NCI-H2196 (cell line): ENCODE results near the gene PRR29.
A peak's percentile ranks its signal among the peaks of the same experiment; 100 is the strongest.
"Not testable (repeated sequence)": the region's sequence is repeated elsewhere in the genome, so short reads cannot be mapped to it uniquely, and the experiment has no call there.

ENCODE experiments used
- DNase-seq: peaks from one replicate; lab custom pipeline; 2025; ENCODE audit not compliant: unreplicated experiment; lab: John Stamatoyannopoulos, UW

PRR29 gene

DNA sequence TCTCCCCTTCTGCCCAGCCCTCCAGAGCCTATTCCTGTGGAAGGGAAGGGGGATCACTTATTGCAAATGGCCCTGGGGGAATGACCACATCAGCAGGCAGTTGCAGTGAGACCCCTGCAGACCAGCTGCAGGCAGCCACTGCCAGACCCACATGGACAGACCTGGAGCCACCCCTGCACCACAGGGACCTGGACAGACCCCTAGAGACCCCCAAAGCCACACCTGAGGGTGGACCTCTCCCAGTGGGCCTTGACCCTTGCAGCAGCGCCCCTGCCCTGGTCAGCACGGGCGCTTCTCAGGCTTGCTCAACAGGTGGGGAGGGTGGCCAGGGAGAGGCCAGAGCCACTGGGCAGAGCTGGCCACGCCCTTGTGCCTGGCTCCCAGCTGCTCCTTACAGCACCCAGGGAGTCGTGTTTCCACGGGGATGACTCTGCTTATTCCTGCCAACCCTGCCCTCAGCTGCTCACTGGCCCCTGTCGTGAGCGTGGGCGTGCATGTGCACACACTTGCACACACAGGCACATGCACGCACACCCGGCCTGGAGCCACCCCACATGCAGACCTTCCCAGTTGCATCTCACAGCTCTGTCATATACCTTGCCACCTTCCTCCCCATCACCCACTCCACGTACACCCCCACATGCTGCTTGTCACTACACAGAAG lies 24.1 kb upstream of the PRR29 start:
- peak; percentile 65 for DNase-seq

DNA sequence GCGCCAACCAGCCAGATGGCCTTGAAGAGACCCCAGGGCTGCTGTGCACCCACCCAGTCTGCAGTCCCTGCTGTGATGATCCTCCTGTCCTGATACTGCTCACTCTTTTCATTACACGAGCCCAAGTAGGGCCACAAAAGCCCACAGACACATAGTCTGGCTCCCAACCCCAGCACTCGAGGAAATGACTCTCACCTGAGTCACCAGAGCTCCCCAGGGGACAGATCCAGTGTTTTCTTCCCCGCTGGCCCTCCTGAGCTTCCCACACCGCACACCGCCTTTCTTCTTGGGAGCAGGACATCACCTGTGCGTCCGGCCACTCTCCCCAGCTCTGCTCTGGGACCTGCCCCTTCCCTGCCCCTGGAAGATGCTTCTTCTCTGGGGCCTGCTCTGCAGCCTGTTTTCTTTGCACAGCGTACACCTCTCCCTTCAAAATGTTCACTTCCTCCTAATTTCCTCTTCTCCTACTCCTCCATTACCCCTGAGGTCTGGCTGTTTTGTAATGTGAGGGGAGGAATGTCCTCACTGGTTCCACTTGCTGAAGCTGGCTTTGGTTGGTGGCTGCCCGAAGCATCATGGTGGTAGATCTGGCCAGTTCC lies 23.5 kb upstream of the PRR29 start:
- DNase-seq, result no peak

DNA sequence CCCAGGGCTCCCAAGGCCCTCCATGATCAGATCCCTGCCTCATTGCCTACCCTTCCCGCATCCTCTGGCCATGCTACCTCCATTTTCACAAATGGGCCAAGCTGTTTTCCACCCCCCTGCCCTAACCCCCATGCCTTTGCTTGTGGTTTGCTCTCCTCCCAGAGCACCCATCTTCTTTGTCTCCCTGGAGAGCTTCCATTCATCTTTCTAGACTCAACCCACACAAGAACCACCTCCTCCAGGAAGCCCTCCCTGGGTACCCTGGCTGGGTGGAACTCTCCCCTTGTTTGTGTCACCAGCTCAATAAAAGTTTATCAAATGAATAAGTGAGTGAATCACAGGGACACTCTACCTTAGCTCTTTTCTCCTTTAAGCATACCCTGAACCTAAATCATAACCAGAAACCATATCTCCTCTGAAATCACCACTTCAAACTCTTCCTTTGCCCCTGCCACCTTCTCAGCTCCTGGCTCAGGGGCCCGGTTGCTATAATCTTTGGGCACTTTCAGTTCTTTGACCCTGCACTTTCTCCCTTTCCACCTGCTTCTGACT lies 22.5 kb upstream of the PRR29 start:
- no peak for DNase-seq

DNA sequence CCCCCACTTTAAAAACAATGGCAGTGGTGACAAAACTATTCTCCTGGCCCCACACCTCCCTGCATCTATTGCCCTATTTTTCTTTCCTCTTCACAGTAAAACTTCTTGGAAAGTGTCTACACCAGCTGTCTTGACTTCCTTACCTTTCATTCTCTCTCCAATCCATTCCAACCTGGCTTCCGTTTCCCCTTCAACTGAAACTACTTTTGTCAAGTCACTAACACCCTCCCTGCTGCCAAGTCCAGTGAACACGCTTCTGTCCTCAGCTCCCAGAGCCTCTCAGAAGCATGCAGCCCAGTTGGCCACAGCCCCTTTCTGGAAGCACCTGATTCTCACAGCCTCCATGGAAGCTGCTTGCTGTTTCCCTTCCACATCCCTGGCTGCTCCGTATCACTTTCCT lies 21.4 kb upstream of the PRR29 start:
- no peak for DNase-seq

DNA sequence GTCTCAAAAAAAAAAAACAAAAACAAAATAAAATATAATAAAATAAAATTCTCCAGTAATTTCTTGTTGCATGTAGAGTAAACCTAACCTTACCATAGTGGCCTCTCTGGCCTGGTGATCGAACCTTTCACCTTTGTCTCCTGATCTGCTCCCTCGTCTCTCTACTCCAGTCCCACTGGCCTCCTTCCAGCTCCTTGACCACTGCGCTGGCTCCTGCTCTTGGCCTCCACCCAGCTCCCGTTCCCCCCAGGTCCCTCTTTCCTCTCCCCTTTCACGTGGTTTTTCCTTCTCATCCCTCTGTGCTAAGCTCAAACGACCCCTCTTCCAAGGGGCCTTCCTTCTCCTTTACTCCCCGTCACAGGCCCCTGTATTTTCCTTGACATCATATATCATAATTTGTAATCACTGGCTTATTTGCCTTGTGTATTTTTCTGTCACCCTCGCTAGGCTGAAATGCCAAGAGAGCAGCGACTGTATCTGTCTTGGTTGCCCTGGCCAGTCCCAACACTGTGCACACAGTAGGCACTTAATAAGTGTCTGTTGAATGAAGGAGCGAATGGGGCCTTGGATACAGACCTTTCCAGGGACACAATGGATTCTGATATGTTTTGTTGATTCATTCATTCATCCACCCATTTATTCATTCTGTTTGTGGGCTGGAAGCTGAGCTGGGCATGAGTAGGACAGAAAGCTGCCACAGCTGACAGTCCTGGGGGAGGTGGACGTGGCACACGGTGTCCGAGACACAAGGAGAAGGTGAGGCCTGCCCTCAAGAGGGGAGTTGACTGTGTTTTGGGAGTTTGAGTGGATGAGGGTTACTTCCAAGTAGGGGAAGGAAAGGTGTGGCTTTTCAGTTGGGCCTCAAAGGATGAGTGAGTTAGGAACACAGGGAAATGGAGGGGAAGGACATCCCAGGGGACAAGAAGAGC lies 19.6 kb upstream of the PRR29 start:
- no peak for DNase-seq

DNA sequence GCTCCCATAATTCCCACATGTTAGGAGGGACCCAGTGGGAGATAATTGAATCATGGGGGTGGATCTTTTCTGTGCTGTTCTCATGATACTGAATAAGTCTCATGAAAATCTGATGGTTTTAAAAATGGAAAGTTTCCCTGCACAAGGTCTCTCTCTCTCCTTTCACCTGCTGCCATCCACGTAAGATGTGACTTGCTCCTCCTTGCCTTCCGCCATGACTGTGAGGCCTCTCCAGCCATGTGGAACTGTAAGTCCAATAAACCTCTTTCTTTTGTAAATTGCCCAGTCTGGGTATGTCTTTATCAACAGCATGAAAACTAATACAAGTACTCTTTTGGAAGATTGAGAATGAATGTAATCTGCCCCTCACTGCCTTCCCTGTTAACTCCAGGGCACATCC lies 15.5 kb upstream of the PRR29 start:
- not testable (repeated sequence) for DNase-seq

DNA sequence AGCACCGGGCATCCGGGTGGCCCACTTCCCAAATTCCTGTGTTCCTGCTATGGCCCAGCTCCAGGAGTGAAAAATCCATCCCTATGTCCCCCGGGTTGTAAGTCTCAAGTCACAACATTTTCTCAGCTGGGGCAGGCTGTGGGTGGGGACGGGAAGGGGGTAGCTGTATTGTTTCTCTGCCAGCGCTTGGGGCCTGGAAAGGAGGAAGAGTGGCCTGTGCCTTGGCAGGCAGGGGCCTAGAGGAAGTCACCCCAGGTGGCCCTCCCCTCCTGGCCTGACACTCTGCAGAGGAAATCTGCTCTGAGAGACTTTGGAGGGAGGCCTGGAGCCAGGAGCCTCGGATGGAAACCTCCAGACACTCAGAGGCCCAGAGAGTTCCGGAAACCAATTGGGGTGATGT lies 14.8 kb upstream of the PRR29 start:
- DNase-seq, result no peak

DNA sequence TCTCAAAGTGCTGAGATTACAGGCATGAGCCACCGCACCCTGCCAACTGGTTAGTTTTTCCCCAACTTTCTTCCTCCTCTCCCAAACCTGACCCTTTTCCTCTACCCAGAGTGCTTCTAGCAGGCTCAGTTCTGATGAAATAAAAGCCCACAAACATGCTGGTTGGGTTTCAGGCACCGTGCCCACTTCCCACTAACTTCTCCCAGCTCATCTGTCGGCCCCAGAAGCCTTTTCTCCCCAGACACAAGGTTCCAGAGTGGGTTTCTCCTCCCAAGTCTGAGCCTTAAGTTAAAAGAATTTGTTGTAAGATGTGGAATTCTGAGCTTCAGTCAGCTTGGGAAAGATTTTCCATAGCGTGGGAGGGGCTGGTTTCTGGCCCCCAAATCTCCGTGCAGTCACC lies 13.9 kb upstream of the PRR29 start:
- no peak for DNase-seq

DNA sequence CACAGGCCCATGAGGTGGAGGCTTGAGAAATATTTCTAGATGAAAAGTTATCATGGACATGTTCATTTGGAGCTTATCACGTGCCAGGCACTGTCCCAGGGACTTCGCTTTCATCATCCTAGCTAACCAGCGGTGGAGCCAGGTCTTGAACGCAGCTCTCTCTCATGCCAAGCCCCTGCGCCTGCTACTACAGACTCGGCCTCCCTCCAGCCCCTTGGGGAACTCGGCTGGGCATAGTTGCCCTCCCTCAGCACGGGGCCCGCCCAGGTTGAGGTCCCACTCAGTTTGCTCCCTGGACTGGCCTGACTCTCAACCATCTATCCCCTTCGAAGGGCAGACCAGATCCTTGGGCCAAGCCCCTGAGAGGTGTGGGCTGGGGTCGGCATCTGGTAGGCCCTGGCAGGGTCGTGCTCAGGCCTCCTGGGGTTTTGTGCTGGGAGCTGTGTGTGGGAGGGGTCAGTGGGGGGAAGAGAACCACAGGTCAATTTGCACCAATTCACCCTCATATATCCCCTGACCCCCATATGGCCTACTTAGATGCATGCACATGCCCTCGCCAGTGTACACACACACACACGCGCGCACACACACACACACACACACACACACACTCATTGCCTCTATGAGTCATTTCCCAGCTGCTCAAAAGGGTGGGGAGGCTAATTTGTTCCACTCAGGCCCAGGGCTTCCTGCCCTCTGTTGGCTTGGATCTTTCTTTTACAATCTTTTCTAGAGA lies 13.3 kb upstream of the PRR29 start:
- peak; percentile 30 for DNase-seq

DNA sequence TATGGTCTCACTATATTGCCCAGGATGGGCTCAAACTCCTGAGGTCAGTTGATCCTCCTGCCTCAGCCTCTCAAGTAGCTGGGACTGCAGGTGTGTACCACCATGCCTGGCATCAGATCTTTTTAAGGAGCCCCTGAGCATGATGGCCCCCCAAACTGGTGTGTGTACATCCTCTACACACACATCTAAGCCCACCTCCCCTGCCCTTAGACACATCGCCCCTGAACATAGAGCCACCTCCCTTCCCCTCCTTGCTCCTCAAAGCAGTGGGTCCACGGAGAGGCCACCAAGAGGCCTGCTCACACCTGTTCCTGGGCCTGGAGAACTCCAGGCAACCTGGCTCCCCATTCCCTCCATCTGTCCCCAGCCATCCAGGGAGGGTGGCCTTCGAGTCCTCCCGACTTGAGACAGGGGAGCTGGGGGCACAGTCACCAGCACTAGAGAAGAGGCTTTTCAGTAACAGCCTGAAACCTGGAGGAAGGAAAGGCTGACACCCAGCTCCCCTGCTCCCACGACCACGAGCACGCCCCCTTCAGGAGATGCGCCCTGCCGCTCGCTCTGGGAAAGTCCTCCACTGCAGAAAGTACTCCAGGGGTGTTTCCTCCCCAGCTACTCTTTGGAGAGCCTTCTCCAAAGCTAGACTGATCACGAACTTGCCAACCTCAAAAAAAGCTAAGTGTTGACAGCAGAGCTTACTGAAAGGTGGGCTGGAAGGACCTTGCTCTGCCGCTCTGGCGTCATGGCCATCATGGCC lies 12.6 kb upstream of the PRR29 start:
- no peak for DNase-seq

DNA sequence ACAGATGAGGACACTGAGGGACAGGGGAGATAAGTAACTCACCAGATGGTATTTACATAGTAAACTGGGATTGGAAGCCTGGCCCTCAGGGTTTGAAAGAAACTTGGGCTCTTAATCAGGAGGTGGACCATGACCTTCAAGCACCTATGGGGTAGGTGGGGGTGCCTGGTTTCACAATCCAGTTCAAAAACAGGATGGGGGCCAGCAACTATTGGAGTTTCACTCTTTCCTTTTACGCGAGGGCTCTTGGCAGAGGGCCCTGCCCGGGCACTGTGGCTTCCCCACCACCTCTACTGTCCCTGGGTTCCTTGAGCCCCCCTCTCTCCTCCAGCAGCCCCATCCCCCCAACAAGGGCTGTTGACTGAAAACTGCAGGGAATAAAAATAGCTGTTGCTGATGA lies 11.3 kb upstream of the PRR29 start:
- DNase-seq, result no peak

DNA sequence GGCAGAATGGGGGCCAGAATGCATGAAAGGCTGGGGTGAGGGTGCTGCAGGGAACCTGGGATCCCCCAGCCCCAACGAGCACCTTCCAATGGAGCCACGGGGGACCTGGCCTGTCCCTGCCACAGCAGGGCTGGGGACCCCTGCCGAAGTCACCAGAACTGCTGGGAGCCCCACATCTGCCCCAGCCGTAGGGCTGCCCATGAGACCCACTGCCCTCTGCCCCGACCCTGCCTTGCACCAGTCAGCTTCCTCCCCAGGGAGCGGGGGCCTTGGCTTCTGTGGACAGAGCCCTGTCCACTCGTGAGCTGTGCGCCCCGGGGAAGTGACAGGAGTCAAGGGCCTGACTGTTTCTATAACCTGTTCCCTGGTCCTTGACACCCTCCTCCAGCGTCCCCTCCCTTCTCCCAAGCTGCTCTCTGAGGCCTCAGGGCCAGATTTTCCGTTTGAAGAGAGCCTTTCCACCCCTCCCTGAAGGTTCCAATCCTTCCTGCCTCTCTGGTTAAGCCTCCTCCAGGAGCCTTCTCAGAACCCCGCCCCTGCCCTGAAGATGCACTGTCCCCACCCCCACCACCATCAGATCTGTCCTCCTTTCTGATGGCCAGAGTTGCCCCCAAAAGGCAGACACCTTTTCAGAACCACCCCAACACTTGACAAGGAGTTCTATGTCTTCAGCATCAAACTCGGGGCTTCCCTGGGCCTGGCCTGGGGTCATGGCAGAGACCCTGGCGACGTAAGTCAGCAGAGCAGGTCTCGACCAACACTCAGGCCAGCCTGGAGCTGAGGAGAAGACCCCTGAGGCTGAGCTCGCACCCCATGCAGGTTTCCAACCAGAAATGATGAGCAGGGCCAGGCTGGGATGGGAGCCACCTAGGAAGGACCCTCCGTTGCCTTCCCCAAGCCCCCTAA lies 10.7 kb upstream of the PRR29 start:
- no peak for DNase-seq

DNA sequence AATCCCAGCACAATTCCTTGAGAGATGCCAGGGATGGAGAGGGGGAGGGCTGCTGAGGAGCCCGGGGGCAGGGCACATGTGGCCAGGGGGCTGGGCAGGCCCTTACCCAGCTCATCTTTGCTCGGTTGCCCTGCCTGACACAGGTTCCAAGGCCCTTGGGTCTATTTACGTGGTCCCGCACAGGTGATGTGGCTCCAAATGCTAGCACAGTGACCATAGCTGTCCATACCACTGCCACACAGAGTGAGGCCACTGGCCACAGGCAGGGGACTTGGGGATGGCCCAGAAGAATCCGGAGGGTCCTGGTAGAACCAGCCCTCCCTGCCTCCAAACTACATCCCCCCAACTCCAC lies 10.0 kb upstream of the PRR29 start:
- DNase-seq, result no peak

DNA sequence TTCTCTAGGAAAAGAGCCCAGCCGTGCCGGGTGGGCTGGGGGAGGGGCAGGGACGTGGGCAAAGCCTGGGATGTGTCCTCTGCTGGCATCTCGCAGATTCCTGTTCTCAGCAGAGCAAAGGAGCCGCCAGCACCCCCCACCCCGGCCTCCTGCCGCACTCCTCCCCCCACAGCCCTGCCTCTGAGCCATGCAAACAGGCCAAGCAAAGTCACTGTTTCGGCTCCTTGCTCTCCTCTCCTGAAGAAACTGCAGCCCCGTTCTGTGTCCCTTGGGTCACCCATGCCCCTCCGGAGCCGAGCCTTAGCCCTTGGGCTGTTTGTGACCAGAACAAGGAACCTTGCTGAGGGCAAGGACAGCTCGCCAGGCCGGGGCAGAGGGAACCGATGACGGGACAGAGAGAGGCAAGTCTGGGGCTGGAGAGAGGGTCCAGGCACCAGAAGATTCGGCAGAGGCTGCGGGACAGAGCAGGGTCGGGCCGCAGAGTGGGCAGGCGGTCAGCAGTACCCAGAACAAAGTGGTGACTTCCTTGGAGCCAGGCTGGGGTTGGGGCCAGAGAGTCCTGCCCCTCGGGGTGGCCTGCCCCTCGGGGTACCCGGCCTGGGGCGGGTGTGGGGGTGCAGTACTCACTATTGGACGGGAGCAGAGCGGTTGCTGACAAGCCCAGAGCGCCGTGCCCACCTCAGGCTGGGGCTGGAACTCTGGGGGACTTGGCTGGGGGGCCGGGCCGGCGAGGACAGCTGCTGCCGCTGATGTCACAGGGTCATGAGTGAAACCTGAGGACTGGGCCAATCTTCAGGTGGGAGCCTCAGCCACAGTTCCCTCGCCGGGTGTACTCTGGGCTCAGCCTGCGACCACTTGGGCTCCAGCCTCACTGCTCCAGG lies 9.2 kb upstream of the PRR29 start:
- DNase-seq, result no peak

DNA sequence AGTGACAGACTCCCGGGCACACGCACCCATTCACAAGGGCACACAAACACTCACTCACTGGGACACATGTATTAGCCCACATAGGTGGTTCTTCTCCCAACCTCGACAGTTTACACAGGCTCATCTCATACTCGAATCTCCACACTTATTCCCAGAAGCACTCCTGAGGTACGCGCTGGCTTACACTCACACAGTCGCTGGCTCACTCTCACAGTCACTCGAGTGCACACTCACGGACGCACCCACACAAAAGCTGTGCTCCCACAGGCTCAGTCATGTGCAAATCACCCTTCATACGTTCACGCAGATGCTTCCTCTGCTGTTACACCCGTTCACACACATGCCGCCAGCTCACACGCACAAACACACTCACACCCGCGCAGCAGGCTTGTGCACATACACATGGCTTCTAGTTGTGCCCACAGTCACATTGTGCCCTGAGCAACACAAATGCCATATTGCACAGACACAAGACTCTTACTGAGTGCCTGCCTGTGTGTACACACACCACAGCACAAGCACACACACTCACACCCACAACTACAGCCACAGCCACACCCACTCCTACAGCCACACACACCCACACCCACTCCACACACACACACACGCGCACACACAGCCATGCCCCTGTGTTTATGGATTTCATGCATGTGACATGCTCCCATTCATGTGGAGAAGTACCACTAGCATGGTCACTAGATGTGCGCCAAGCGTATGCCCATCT lies 8.4 kb upstream of the PRR29 start:
- no peak for DNase-seq

DNA sequence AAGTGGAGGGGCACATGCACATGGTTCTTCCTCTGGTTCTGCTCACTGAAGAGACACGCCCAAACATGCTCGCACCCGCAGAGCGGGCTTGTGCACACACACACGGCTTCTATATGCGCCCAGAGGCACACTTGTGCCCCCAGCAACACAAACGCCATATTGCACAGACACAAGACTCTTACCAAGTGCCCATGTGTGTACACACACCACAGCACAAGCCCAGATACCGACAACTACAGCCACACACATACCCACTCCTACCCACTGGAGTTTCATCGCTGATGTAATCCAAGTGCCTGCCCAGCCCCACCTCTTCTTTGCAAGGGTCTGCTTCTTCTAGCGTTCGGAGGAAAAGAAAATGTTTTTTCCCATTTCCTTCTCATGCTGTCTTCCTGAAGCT lies 6.5 kb upstream of the PRR29 start:
- DNase-seq, result no peak

DNA sequence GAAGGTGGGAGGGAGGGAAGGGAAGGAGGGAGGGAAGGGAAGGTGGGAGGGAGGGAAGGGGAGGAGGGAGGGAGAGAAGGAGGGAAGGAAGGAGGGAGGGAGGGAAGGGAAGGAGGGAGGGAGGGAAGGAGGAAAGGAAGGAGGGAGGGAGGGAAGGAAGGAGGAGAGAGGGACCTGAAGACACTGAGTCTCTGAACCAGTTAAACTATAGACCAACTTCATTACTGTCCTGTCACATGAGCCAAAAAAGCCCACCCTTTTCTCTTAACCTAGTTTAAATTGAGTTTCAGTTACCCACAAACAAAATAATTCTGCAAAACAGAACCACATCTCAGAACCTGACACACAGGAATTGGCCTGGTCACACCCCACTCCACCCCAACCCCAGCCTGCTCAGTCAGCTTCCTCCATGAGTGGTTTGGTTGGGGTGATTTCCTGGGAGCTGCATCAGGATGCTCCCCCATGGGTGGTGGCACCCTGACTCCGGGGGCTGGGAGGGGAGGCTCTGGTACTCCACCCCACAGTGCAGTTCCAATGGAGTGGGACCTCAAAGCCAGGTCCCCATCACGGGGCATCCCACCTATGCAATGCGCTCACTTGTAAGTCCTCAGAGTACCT lies 4.7 kb upstream of the PRR29 start:
- DNase-seq, result no peak
